ENCODE data around the gene FYTTD1. TPM values are rescaled to one million over a fixed set of nuclear protein-coding genes. Genes with fewer than 3 reads are reported as not detected.
A peak's percentile ranks its signal among the peaks of the same experiment; 100 is the strongest.

The FYTTD1 gene
- total RNA-seq, 1 experiment from 2014 or later, result 23.7 TPM

GRCh38 chr3:197746209-197746608, 3.5 kb upstream of the FYTTD1 start:
- Mint-ChIP-seq H3K9me3 (0 out of 2 replicates have a peak, but pooled peaks cover 6% of the 10 kb centered on the region), H3K27me3 (ENCODE audit: low read depth) (peaks cover 22% of the 10 kb centered on the region), H3K4me3 (no peak overlapping the region), H3K4me1 (peaks cover 24% of the 10 kb centered on the region), H3K27ac (no peak overlapping the region), H3K36me3 (no peaks in the 10 kb centered on the region)
- POLR2A ChIA-PET, result no interaction called here
- CTCF ChIA-PET, result no interaction called here
- TF ChIP-seq GABPB1 (CRISPR knock-in tag; IDR thresholded peaks at IDR 0.05) (no peak), SP1 (CRISPR knock-in tag; conservative IDR thresholded peaks at IDR 0.05) (no peak), FOXK1 (CRISPR knock-in tag; IDR thresholded peaks at IDR 0.05) (no peak), ZNF317 (CRISPR knock-in tag; IDR thresholded peaks at IDR 0.05; ENCODE audit: borderline replicate concordance, low read depth) (no peak), RELA (CRISPR knock-in tag; IDR thresholded peaks at IDR 0.05; ENCODE audit: borderline replicate concordance) (no peak), ZNF138 (CRISPR knock-in tag; conservative IDR thresholded peaks at IDR 0.05) (no peak), MXD4 (CRISPR knock-in tag; IDR thresholded peaks at IDR 0.05; ENCODE audit: borderline replicate concordance) (no peak), ATF1 (CRISPR knock-in tag; IDR thresholded peaks at IDR 0.05) (no peak), MLX (CRISPR knock-in tag; IDR thresholded peaks at IDR 0.05) (no peak), CREM (CRISPR knock-in tag; IDR thresholded peaks at IDR 0.05) (no peak)
- TF ChIP-seq, protein P1, sequence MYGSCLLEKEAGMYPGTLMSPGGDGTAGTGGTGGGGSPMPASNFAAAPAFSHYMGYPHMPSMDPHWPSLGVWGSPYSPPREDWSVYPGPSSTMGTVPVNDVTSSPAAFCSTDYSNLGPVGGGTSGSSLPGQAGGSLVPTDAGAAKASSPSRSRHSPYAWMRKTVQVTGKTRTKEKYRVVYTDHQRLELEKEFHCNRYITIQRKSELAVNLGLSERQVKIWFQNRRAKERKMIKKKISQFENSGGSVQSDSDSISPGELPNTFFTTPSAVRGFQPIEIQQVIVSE (CRISPR knock-in tag; IDR thresholded peaks at IDR 0.05; ENCODE audit: borderline replicate concordance), result no peak
- TF ChIP-seq, protein P2, sequence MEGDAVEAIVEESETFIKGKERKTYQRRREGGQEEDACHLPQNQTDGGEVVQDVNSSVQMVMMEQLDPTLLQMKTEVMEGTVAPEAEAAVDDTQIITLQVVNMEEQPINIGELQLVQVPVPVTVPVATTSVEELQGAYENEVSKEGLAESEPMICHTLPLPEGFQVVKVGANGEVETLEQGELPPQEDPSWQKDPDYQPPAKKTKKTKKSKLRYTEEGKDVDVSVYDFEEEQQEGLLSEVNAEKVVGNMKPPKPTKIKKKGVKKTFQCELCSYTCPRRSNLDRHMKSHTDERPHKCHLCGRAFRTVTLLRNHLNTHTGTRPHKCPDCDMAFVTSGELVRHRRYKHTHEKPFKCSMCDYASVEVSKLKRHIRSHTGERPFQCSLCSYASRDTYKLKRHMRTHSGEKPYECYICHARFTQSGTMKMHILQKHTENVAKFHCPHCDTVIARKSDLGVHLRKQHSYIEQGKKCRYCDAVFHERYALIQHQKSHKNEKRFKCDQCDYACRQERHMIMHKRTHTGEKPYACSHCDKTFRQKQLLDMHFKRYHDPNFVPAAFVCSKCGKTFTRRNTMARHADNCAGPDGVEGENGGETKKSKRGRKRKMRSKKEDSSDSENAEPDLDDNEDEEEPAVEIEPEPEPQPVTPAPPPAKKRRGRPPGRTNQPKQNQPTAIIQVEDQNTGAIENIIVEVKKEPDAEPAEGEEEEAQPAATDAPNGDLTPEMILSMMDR (IDR thresholded peaks at IDR 0.05), result no peak
- DNase-seq (ENCODE audit: low spot score) (no peak), ATAC-seq (no peak)

GRCh38 chr3:197746801-197747237, 2.9 kb upstream of the FYTTD1 start:
- ChIA-PET CTCF (no interaction called here), POLR2A (no interaction called here)
- TF ChIP-seq CBFB (CRISPR knock-in tag; IDR thresholded peaks at IDR 0.05; ENCODE audit: low read depth) (no peak), ZNF416 (CRISPR knock-in tag; IDR thresholded peaks at IDR 0.05) (no peak), ATF3 (CRISPR knock-in tag; conservative IDR thresholded peaks at IDR 0.05) (no peak), ZNF423 (CRISPR knock-in tag; IDR thresholded peaks at IDR 0.05) (no peak)
- Mint-ChIP-seq H3K27ac (peak overlapping the region; percentile 61), H3K36me3 (no peaks in the 10 kb centered on the region), H3K27me3 (ENCODE audit: low read depth) (peaks cover 26% of the 10 kb centered on the region), H3K9me3 (0 out of 2 replicates have a peak, but pooled peaks cover 6% of the 10 kb centered on the region), H3K4me1 (peaks cover 27% of the 10 kb centered on the region), H3K4me3 (no peak overlapping the region)
- DNase-seq (ENCODE audit: low spot score) (no peak), ATAC-seq (no peak)

DNA sequence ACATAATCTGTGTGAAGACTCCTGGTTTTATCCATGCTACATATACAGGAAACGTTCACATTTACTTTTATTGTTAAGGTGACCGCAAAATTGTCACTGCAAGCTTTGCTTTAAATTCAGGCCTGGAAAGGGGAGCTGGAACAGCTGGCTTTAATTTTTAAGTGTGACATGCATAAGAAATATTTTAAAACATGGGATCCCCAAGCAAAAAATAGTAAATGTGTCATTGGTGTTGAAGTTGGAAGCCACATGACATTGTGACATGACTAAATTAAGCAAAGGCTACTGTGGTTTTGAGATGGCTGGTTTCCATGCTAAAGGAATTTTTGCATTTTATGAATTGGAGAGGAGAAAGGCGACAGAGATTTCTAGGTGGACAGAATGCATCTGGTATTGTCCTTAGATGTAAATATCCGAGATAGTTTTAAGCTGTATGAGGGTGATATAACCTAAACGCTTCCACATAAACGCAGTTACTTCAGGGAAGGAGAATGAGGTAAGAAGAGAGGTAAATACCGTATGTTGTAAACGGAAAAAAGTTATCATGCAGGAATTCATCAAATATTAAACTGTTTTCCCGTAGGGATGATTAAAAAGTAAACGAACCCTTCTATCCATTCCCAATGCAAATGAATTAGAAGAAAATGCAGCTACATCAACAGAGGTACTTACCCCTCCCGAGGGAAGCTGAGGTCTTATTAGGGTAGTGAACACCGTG, 927 bp upstream of the FYTTD1 start:
- no peak for ATAC-seq
- H3K27ac Mint-ChIP-seq, result no peak overlapping the region
- 0 out of 2 replicates have a peak, but pooled peaks cover 6% of the 10 kb centered on the region for H3K9me3 Mint-ChIP-seq

More for the DNA sequence above, 927 bp upstream of the FYTTD1 start:
- Mint-ChIP-seq H3K27me3 (ENCODE audit: low read depth) (peaks cover 30% of the 10 kb centered on the region), H3K36me3 (no peaks in the 10 kb centered on the region), H3K4me3 (peak overlapping the region; percentile 89), H3K4me1 (peaks cover 29% of the 10 kb centered on the region)
- TF ChIP-seq, protein P3, sequence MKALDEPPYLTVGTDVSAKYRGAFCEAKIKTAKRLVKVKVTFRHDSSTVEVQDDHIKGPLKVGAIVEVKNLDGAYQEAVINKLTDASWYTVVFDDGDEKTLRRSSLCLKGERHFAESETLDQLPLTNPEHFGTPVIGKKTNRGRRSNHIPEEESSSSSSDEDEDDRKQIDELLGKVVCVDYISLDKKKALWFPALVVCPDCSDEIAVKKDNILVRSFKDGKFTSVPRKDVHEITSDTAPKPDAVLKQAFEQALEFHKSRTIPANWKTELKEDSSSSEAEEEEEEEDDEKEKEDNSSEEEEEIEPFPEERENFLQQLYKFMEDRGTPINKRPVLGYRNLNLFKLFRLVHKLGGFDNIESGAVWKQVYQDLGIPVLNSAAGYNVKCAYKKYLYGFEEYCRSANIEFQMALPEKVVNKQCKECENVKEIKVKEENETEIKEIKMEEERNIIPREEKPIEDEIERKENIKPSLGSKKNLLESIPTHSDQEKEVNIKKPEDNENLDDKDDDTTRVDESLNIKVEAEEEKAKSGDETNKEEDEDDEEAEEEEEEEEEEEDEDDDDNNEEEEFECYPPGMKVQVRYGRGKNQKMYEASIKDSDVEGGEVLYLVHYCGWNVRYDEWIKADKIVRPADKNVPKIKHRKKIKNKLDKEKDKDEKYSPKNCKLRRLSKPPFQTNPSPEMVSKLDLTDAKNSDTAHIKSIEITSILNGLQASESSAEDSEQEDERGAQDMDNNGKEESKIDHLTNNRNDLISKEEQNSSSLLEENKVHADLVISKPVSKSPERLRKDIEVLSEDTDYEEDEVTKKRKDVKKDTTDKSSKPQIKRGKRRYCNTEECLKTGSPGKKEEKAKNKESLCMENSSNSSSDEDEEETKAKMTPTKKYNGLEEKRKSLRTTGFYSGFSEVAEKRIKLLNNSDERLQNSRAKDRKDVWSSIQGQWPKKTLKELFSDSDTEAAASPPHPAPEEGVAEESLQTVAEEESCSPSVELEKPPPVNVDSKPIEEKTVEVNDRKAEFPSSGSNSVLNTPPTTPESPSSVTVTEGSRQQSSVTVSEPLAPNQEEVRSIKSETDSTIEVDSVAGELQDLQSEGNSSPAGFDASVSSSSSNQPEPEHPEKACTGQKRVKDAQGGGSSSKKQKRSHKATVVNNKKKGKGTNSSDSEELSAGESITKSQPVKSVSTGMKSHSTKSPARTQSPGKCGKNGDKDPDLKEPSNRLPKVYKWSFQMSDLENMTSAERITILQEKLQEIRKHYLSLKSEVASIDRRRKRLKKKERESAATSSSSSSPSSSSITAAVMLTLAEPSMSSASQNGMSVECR (CRISPR knock-in tag; IDR thresholded peaks at IDR 0.05; ENCODE audit: borderline replicate concordance), result 0 out of 2 replicates have a peak, but pooled peaks have one; percentile 13
- TF ChIP-seq RORB (CRISPR knock-in tag; IDR thresholded peaks at IDR 0.05), result no peak
- TF ChIP-seq, protein P2 (IDR thresholded peaks at IDR 0.05), result no peak
- ChIA-PET CTCF (no interaction called here), POLR2A (interaction anchor here (0.6 to 0.8 kb wide), 2 partner anchors 11 to 18 kb away, joined by 3 read pairs; no protein-coding TSS in a partner anchor)
- DNase-seq (ENCODE audit: low spot score), result no peak
